ENCODE measurements around the gene ZNF212.
"Not testable (repeated sequence)": the region's sequence is repeated elsewhere in the genome, so short reads cannot be mapped to it uniquely, and the experiment has no call there.

Gene ZNF212

GRCh38 chr7:149226840-149227494, 12.5 kb upstream of the ZNF212 start:
- TF ChIP-seq, protein P1, sequence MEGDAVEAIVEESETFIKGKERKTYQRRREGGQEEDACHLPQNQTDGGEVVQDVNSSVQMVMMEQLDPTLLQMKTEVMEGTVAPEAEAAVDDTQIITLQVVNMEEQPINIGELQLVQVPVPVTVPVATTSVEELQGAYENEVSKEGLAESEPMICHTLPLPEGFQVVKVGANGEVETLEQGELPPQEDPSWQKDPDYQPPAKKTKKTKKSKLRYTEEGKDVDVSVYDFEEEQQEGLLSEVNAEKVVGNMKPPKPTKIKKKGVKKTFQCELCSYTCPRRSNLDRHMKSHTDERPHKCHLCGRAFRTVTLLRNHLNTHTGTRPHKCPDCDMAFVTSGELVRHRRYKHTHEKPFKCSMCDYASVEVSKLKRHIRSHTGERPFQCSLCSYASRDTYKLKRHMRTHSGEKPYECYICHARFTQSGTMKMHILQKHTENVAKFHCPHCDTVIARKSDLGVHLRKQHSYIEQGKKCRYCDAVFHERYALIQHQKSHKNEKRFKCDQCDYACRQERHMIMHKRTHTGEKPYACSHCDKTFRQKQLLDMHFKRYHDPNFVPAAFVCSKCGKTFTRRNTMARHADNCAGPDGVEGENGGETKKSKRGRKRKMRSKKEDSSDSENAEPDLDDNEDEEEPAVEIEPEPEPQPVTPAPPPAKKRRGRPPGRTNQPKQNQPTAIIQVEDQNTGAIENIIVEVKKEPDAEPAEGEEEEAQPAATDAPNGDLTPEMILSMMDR (IDR thresholded peaks at IDR 0.05; ENCODE audit: borderline replicate concordance, control extremely low read depth, extremely low read depth, insufficient read depth, missing control alignments), result no peak
- no peak for DNase-seq (ENCODE audit: low spot score)
- in situ Hi-C loops (cut with MboI; ENCODE audit: low sequenced_read_pairs, unreplicated experiment), result no loop called here

GRCh38 chr7:149228831-149229471, 10.5 kb upstream of the ZNF212 start:
- TF ChIP-seq, protein P1 (IDR thresholded peaks at IDR 0.05; ENCODE audit: borderline replicate concordance, control extremely low read depth, extremely low read depth, insufficient read depth, missing control alignments), result no peak
- no peak for DNase-seq (ENCODE audit: low spot score)
- in situ Hi-C loops (cut with MboI; ENCODE audit: low sequenced_read_pairs, unreplicated experiment), result no loop called here

DNA sequence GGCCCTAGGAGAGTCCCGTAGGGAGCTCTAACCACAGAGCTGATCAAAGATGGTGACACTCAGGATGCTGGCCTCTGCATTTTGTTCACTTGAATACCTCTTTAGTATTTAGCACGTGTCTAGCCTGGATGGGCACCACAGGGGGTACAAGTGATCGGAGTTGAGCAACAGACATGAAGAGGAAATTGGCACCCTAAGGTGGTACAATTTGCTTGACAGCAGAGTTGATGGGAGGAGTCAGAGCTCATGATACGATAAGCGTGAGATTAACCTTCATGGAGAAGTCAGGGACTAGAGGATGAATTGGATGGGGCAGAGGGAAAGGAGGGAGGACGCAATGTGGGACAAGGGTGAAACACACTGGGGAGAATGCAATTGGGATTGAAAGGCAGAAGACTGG, 9.9 kb upstream of the ZNF212 start:
- DNase-seq (ENCODE audit: low spot score), result no peak
- in situ Hi-C loops (cut with MboI; ENCODE audit: low sequenced_read_pairs, unreplicated experiment), result no loop called here
- TF ChIP-seq, protein P1 (IDR thresholded peaks at IDR 0.05; ENCODE audit: borderline replicate concordance, control extremely low read depth, extremely low read depth, insufficient read depth, missing control alignments), result no peak

GRCh38 chr7:149232362-149232761, 7.1 kb upstream of the ZNF212 start:
- in situ Hi-C loops (cut with MboI; ENCODE audit: low sequenced_read_pairs, unreplicated experiment), result no loop called here
- TF ChIP-seq, protein P1 (IDR thresholded peaks at IDR 0.05; ENCODE audit: borderline replicate concordance, control extremely low read depth, extremely low read depth, insufficient read depth, missing control alignments), result no peak
- no peak for DNase-seq (ENCODE audit: low spot score)

DNA sequence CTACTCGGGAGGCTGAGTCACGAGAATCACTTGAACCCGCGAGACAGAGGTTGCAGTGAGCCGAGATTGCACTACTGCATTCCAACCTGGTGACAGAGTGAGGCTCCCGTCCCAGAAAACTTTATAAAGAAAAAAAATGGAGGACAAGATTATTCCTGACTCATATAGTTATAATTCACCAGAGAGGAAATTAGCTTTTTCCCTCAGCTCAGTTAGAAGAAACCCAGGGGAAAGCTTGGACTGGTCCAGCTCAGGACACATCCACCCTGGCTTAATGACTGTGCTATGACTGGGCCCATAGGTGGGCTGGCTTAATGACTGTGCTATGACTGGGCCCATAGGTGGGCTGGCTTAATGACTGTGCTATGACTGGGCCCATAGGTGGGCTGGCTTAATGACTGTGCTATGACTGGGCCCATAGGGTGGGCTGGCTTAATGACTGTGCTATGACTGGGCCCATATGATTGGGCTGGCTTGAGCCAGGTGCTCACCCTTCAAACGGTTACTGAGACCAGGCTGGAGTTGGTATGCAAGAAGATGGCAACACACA, 5.7 kb upstream of the ZNF212 start:
- DNase-seq (ENCODE audit: low spot score); in situ Hi-C loops (cut with MboI; ENCODE audit: low sequenced_read_pairs, unreplicated experiment): not testable (repeated sequence)

DNA sequence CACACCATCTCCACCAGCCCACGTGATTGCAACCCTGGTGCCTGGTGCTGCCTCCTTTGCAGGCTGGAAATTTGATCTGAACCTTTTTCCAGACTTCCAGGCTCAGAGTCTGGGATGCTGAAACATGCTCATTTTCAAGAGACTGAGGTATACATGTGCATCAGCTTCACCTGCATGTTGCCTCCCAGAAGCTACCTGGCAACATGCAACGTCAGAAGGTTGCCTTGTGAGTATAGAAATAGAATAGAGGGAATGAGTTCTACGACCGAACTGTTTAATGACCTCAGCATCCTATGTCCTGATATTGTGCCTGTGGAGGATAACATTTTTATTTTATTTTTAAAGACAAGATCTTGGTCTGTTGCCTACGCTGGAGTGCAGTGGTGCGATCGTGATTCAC, 1.9 kb upstream of the ZNF212 start:
- TF ChIP-seq, protein P1 (IDR thresholded peaks at IDR 0.05; ENCODE audit: borderline replicate concordance, control extremely low read depth, extremely low read depth, insufficient read depth, missing control alignments), result no peak
- DNase-seq (ENCODE audit: low spot score), result no peak
- in situ Hi-C loops (cut with MboI; ENCODE audit: low sequenced_read_pairs, unreplicated experiment), result no loop called here

- DNase-seq (ENCODE audit: low spot score), result no peak
- in situ Hi-C loops (cut with MboI; ENCODE audit: low sequenced_read_pairs, unreplicated experiment), result no loop called here
- TF ChIP-seq, protein P1 (IDR thresholded peaks at IDR 0.05; ENCODE audit: borderline replicate concordance, control extremely low read depth, extremely low read depth, insufficient read depth, missing control alignments), result no peak
Measured at GRCh38 chr7:149238051-149238450, 1.4 kb upstream of the ZNF212 start.

Measured in GM13976 (cell line).